T-helper 1 cell treated with Interleukin-12 subunit alpha and Interleukin-12 subunit beta and Interleukin-4 antibody, amounts not matched to agents 30 ng/mL and 1 ng/mL, for 36 hours (primary cell): ENCODE data around the gene WNT3A. TPM values are rescaled to one million over a fixed set of nuclear protein-coding genes. Genes with fewer than 3 reads are reported as not detected.
"Not testable (repeated sequence)": the region's sequence is repeated elsewhere in the genome, so short reads cannot be mapped to it uniquely, and the experiment has no call there.

Experiments
- intact Hi-C: fragments of 100-400 bp; cut with micrococcal nuclease; formaldehyde crosslinking; loops from one replicate; pipeline ENCODE4 v1.15.1; 2024
- total RNA-seq: library from RNA; stranded (reverse); gene quantifications from 2 replicates; pipeline ENCODE4 v1.2.3, GENCODE V29; 2022

The WNT3A gene
- total RNA-seq, 1 donor from 2014 or later: not detected

DNA sequence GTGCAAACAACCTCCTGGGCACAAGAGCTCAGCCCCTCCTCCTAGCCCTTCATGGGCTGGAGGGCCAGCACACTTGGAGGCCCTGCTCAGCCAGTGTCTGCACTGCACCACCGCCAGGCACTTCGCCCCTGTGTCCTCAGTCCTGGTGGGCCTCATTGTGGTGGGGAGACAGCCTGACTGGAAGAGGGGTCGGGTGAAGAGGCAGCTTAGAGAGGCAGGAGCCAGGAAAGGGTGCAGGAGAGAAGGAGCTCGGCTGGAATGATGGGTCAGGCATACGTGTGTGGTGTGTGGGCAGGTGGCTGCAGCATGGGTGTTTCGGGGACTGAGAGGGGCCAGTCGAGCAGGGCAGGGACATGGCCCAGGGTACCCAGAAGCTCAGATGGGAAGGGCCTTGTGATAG, 4.1 kb downstream of the WNT3A start:
- intact Hi-C loops: no loop called here

DNA sequence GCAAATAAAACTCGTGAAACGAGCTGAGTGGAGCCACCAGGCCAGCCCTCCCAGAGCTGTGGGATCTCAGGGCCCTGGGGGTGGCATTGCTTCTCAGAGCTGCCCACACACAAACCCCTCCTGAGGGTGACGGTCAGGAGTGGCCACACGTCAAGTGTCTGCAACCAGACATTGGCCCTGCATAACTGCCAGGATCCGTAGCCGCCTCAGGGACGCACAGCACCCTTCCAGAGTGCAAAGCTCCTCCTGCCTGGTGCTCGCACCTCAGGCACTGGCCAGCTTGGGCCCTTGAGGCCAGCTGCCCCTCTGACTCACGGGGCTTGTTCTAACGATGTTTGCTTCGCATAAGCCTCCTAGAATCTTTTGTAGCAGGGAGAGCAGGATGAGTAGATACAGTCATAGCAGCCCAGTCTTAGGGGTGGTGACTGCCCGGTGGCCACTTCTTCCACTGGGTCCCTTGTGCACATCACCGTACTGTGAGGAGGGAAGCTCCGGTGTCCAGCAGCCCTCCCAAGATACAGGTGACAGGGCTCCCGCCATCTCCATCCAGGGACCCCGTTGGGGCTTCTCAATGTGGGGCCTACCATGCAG, 5.0 kb downstream of the WNT3A start:
- intact Hi-C loops: no loop called here

- intact Hi-C loops: no loop called here
These were observed 5.8 kb downstream of the WNT3A start for GRCh38 chr1:228012555-228012954.

- intact Hi-C loops: no loop called here
These were observed 6.5 kb downstream of the WNT3A start for GRCh38 chr1:228013131-228013934.

- intact Hi-C loops: no loop called here
These were observed 7.4 kb downstream of the WNT3A start for GRCh38 chr1:228013935-228014930.

DNA sequence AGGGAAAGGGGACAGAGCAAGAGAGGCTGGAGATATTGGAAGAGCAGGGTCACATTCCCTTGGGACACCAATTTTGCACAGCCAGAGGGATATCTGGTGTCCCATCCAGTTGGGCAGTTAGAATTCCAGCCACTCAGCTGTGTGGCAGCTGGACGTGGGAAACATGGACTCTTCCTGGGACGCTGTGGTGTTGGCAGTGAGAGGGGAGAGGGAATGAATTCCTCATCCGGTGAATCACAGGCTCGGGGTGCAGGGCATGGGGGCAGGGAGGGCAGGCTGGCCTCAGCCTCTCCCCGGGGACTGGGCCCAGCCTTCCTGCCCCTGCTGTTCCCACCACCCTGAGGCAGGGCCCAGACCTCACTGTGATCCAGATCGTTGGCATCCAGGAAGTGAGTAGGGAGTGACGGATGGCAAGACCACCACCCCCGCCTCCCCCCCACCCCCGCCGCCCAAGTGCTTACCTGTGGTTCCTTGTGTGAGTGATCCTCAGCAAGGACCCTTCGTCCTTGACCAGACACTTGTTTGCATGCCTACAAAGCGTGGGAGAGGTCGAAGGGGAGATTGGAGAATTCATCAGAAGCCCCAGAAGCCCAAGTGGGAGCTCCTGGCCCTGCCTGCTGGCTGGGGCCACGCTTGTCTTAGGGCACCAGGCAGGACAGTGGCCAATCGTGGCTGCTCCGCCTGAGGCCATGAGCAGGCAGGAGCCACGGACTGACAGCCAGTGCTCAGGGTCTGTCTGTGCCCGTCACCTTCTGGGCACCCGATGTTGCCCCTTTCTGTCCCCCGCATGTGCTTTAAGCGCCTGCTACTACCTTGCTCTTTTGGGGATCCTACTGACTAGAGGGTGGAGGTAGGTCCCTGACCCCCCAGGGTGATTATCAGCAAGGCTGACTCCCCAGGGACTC, 8.7 kb downstream of the WNT3A start:
- intact Hi-C loops: no loop called here

- intact Hi-C loops: no loop called here
These were observed 9.3 kb downstream of the WNT3A start for GRCh38 chr1:228016181-228016510.

GRCh38 chr1:228016653-228017355, 10.0 kb downstream of the WNT3A start:
- intact Hi-C loops: no loop called here

DNA sequence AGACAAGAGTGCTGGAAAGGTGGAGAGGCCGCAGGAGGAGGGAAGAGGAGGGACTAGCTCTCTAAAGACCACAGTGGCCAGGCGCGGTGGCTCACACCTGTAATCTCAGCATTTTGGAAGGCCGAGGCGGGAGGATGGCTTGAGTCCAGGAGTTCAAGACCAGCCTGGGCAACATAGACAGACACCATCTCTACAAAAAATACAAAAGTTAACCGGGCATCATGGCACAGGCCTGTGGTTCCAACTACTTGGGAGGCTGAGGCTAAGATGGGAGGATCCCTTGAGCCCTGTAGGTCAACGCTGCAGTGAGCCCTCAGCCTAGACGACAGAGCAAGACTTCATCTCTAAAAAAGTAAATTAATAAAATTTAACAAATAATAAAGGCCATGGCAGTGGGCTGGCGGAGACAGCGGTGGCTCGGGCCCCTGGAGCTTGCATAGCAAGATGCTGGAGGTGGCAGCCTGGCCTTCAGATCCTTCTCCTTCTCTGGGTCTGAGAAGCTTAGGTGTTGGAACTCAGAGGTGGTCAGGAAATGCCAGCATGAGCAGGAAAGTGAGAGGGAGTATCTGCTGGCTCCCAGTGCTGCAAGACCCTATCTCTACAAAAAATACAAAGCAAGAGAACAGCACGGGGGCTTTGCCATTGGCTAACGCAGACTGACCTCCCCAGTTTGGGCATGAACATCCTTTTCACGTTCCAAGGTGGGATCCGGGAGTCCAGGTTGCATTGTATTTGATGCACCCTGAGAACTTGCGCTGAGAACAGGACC, 10.7 kb downstream of the WNT3A start:
- intact Hi-C loops: no loop called here

- intact Hi-C loops: no loop called here
These were observed 11.3 kb downstream of the WNT3A start for GRCh38 chr1:228018125-228018398.

DNA sequence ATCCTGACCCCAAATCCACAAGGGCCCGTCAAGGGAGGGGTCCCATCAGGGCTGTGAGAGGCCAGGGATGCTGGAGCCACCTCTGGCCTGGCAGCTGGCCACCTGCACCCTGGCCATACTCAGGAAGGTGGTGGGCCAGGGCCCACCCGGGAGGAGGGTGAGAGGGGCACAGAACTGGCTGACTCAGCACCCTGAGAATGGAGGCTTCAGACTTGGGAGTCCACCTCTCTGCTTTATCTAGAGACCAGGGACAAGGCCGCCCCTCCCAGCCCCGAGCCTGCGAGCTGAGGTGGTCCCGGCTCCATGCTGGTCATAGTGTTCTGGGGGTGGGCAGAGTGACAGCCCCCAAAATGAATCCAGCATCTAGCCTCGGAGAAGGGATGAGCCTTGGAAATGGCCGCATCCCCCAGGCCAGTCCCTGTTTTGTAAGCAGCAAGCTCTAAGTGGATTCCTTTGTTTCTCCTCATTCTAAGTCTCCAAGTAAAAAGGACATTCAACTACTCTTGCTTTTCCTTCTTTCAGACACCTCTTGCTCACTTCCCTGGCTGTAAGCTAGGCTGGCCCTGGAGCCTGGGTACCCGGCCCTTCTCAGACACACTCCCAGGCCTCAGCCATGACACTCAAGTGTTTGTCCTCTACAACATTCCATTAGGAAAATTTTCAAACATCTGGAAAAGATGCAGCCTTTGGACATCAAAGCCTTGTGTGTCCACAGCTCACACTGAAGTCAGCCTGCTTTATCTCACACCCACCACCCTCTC, 12.3 kb downstream of the WNT3A start:
- intact Hi-C loops: no loop called here

DNA sequence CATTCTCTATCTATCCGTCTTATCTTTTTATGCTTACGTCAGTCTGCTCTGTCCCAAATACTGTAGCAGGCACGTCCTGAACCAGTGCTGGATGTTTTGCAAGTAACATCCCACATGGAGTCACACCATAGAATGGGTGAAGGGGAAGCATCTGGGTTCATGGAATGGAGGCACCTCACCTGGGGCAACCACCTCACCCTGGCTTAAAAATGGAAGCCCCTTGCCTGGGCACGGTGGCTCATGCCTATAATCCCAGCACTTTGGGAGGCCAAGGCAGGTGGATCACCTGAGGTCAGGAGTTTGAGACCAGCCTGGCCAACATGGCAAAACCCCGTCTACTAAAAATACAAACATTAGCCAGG, 12.9 kb downstream of the WNT3A start:
- intact Hi-C loops: not testable (repeated sequence)

DNA sequence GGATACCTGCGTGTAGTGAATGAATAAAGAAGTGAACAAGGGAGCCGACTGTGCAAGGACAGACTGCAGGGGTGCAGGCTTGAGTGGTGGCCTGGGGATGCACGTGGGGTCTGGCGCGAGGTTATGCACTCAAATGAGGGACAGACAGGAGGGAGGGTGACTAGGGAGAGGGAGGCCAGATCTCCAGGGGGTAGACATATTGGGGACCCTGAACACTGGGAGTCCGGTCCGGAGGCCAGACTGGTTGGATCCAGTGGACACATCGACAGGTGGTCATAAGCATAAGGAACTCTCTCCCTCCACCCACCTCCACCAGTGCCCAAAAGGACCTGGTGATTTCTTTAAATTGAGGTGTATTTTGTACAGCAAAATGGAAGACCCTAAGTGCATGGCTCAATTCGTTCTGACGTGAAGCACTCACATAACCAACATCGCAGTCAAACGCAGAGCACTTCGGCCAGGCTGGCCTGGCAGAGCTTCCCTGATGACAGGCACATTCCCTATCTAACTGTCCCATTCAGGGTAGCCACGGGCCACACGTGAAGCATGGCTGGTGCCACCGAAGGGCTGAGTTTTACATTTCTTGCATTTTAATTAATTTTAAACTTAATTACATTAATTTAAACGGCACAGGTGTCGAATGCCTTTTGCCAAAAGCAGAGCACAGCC, 14.0 kb downstream of the WNT3A start:
- intact Hi-C loops: no loop called here

GRCh38 chr1:228021355-228022030, 14.7 kb downstream of the WNT3A start:
- intact Hi-C loops: no loop called here

DNA sequence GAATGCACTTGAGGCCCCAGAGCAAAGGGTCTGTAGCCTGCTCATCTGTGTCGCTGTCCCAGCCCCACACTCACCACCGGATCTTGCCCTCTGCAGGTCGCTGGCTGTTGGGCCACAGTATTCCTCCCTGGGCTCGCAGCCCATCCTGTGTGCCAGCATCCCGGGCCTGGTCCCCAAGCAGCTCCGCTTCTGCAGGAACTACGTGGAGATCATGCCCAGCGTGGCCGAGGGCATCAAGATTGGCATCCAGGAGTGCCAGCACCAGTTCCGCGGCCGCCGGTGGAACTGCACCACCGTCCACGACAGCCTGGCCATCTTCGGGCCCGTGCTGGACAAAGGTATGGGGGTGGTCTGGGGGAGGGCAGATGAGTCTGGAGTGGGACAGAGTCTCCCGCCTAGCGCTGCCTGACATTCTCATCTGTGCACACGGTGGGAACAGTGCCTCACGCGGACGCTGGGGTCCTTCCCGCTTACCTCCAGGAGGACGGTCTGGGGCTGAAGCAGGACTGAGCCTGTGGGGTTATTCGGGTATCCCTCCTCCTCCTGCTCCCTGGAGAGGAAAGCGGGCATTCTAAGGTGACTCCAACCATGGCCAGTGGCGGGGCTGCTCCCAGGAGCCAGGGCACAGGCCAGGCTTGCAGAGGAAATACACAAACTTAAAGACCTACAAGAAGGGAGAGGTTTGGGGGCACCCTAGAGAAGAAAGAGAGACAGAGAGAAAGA, 15.9 kb downstream of the WNT3A start:
- intact Hi-C loops: no loop called here

DNA sequence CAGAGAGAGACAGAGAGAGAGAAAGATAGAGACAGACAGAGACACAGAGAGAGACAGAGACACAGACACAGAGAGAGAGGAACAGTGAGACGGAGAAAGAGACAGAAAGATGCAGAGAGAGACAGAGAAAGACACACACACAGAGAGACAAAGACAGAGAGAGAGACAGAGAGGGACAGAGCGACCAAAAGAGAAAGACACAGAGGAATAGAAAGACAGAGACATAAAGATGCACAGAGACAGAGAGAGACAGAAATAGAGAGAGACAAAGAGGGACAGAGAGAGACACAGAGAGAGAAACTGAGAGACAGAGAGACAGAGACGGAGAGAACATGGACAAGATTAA, 16.5 kb downstream of the WNT3A start:
- intact Hi-C loops: no loop called here

DNA sequence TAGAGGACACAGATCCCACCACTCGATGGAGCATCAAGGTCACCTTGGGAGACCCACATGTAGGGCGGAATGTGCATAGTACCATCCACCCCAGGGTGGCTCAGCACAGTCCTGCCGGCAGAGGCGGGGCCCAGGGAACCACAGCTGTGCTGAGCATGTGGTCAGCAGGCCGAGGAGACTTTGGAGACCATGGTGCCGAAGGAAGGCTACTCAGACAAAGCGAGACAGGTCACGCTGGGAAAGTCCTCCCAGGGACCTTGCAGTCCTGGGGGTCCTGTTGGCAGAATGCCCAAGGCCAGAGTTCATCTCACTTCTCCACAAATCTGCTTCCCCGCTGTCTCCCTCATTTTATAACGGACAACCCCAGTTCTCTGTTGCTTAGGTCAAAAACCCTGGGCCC, 22.5 kb downstream of the WNT3A start:
- intact Hi-C loops: no loop called here
